Kidney tubule cell (primary cell): Measurements from ENCODE around the gene EPS8.
"Not testable (repeated sequence)": the region's sequence is repeated elsewhere in the genome, so short reads cannot be mapped to it uniquely, and the experiment has no call there.

Experiments
- DNase-seq: peaks from one replicate; pipeline ENCODE4 v3.0.0-alpha.2; 2018; ENCODE audit warnings: low spot score

Gene EPS8

GRCh38 chr12:15756822-15757221, 32.4 kb downstream of the EPS8 start:
- DNase-seq = no peak

GRCh38 chr12:15754233-15754632, 35.0 kb downstream of the EPS8 start:
- no peak for DNase-seq

- DNase-seq = no peak
Measured at GRCh38 chr12:15752785-15753184, 36.4 kb downstream of the EPS8 start.

DNA sequence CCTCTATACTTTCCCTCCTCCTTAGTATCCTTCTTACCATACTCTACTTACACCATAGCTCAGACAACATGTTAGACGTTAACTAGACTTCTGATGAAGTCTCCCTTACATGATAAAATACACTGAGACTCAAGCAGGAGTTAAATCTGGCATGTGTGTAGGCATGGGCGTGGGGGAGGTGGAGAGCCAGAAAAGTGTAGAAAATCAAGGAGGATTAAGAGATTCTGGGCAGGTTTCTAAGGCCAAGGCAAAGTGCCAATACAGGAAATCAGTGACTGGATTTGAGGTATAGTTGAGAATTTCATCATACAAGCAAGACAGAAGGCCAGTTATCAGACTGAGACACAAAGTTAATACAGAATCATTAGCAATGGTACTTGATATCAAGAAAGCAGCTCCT, 37.4 kb downstream of the EPS8 start:
- no peak for DNase-seq

- no peak for DNase-seq
Measured at GRCh38 chr12:15749937-15750336, 39.3 kb downstream of the EPS8 start.

DNA sequence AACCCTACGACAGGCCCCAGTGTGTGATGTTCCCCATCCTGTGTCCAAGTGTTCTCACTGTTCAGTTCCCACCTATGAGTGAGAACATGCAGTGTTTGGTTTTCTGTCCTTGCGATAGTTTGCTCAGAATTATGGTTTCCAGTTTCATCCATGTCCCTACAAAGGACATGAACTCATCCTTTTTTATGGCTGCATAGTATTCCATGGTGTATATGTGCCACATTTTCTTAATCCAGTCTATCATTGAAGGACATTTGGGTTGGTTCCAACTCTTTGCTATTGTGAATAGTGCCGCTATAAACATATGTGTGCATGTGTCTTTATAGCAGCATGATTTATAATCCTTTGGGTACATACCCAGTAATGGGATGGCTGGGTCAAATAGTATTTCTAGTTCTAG, 47.3 kb downstream of the EPS8 start:
- not testable (repeated sequence) for DNase-seq

- no peak for DNase-seq
Measured at GRCh38 chr12:15741082-15741481, 48.1 kb downstream of the EPS8 start.

- DNase-seq = not testable (repeated sequence)
Measured at GRCh38 chr12:15740389-15740788, 48.8 kb downstream of the EPS8 start.

DNA sequence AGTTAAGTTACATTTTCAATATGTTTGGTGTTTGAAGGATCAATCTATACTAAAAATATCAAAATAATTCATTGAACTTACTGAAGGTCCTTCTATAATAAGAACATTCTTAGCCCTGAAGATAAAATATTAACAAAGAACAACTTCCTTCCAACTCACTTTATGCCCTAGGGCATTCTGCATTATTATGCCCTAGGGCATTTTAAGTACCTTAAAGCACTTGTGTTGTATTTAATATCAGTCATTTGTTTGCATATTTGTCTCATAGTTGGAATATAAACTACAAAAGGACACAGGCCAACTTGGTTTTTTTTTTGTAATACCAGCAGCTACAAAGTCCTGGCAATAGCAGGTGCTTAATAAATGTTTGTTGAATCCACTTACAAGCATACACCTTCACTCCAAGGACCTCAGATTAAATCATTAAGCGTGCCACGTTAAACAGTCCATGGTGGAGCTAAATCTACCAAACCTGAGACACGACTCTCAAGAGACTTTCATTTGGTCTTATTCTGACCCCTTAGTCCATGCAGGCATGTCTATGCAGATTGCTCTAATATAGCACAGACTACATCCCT, 50.7 kb downstream of the EPS8 start:
- DNase-seq = no peak

GRCh38 chr12:15735837-15736615, 53.2 kb downstream of the EPS8 start:
- no peak for DNase-seq

- DNase-seq = no peak
Measured at GRCh38 chr12:15733136-15733535, 56.1 kb downstream of the EPS8 start.

DNA sequence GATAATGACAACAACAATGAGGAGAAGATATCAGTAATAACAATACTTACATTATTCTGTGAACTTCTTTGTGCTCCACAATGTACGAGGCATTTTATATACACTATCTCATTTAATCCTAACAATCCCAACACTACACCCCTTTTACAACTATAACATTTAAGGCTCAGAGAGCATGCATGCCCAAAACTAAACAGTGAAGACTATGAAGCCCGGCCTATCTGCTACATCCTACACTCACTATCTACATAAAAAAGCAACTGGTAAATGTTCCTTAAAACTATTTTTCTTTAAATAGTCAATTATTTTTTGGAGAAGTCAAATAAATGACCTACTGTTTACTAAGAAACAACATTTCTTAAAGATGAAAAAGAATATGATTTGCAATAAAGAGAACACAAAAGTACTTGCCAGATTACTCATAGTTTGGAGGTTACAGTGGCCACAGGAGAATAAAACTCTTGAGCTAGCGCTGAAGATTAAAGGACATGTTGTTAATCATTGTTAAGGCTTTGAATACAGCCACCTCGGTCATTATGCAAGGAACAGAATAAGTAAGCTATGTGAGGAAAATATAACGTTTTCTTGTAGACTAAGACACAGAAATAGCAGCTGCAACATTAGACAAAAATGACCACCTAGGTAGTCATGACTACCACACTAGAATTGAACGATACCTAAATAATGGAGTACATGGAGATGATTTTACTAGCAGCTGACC, 56.7 kb downstream of the EPS8 start:
- peak; percentile 93 for DNase-seq

DNA sequence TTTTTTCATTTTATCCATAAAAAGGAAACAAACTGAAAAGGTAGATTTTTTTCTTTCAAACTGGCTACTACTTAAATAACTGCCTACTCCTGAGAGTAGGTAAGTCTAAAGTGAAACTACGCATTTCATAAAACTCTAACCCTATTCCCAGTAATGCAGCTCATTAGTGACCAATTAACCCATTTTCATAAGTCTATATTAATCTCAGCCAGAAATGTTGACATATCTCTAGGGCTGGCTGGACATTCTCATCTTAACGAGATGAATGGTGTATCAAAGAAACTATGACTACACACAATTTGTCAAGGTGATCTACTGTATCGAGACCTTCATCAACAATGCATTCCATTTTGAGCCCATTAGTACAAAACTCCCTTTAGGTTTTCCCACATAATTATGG, 57.2 kb downstream of the EPS8 start:
- peak; percentile 29 for DNase-seq

- DNase-seq = no peak
Measured at GRCh38 chr12:15729097-15729496, 60.1 kb downstream of the EPS8 start.

DNA sequence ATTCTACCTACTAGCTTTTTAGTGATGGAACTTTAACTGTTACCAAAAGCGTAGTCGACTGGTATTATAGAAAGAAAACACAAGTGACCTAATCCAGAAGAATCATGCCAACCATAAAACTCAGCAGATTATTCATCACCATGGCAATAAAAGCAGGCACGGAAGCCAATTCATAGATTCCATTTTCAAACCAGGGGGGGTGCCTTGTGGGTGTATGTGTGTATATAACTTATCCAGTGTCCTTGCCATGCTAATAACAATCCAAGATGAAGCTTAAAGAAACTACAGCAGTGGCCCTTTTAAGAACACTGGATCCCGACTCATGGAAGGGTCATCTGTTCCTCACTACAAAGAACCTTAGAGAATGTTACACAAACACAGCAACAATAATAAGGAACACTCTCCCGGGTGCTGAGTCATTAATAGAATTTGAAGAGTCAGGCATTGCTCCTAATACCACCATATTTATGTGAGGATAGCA, 61.0 kb downstream of the EPS8 start:
- DNase-seq = peak; percentile 79

GRCh38 chr12:15726878-15727150, 62.4 kb downstream of the EPS8 start:
- no peak for DNase-seq

- DNase-seq = no peak
Measured at GRCh38 chr12:15726027-15726877, 62.9 kb downstream of the EPS8 start.

DNA sequence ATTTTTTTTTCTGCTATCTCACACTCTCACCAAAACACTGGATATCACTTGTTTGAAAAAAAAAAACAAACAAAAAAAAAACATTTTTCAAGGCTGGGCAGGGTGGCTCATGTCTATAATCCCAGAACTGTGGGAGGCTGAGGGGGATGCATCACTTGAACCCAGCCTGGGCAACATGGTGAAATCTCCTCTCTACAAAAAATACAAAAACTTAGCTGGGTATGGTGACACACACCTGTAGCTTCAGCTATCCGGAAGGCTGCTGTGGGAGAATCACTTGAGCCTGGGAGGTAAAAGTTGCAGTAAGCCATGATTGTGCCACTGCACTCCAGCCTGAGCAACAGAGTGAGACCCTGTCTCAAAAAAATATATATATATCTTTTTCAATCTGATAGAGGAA, 66.2 kb downstream of the EPS8 start:
- no peak for DNase-seq

DNA sequence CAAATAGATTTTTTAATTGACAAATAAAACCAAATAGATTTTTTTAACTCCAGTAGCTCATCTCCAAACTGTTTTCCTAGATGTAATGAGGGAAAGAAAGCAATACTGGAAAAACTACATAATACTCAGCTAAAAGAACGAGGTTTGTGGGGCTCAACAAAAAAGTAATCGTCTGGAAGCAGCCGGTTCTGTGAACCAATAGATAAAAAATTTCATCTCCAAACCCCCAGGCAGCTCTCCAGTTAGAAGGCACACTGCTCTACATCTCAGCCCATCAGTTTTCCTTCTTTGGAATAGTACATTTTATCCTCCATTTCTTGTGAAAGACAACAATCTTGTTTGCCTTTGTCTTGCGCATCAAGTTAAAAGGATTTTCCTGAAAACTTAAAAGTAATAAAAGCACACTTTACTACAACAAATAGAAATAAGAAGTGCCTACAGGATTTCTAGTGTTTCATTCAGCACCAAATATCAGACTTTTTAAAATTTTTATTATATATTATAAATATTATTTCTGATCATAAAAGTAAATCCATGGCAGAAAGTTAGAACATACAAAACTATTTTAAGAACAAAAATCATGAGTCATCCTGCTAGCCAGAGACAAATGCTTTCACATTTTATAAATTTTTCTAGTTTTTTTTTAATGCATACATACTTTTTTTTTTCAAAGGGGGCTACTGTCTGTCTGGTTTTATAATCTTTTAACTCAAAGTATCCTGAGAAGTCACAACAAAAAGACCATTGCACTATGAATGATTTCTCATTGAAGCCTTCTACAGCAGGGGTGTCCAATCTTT, 67.7 kb downstream of the EPS8 start:
- DNase-seq = no peak

DNA sequence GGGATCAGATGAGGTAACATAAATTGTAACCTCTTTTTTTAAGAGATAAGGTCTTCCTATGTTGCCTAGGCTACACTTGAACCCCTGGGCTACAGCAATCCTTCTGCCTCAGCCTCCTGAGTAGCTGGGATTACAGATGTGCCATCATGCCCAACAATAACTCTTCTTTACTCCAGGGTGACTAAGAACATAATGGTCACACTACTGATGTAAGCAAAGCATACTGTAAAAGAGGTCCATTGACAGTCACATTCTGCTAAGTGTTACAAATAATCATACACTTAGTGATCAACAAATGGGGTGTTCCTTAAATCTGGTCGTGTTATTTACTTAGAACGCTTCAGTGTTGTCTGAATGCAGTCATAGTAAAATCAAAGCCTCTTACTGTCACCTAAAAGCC, 68.9 kb downstream of the EPS8 start:
- no peak for DNase-seq

- DNase-seq = no peak
Measured at GRCh38 chr12:15719230-15719629, 70.0 kb downstream of the EPS8 start.
